ENCODE results near the gene BPIFB3. TPM values are rescaled to one million over a fixed set of nuclear protein-coding genes. Genes with fewer than 3 reads are reported as not detected.

BPIFB3 gene
- total RNA-seq, 1 experiment from 2014 or later, result not detected

- no peak for DNase-seq
- intact Hi-C loops (cut with micrococcal nuclease; ENCODE audit: unreplicated experiment), result no loop called here
- no TSS peak for BruUV-seq (replicated peaks)
- no peak overlapping the region for H3K4me3 ChIP-seq (ENCODE audit: low read depth, low read length)
- H3K4me3 Mint-ChIP-seq (ENCODE audit: unreplicated experiment), result no peak overlapping the region
- H3K4me1 ChIP-seq, result no peaks in the 10 kb centered on the region
- H3K36me3 Mint-ChIP-seq (ENCODE audit: insufficient read depth, unreplicated experiment), result no peaks in the 10 kb centered on the region
- H3K4me1 Mint-ChIP-seq (ENCODE audit: low read depth, unreplicated experiment), result no peaks in the 10 kb centered on the region
- TF ChIP-seq CTCF (IDR thresholded peaks at IDR 0.05; ENCODE audit: insufficient read depth in 1 of 2, low read depth in 1 of 2, low read length in 1 of 2, severe bottlenecking in 1 of 2, unreplicated experiment in 1 of 2), result no peak
- no peaks in the 10 kb centered on the region for H3K9me3 Mint-ChIP-seq (ENCODE audit: unreplicated experiment)
- CTCF ChIA-PET, result no interaction called here
- POLR2A ChIA-PET, result no interaction called here
- no peaks in the 10 kb centered on the region for H3K36me3 ChIP-seq (ENCODE audit: control insufficient read depth, insufficient read depth, low read length)
- H3K27me3 ChIP-seq (replicated peaks; ENCODE audit: control insufficient read depth, insufficient read depth, low read length), result no peaks in the 10 kb centered on the region
- no peaks in the 10 kb centered on the region for H3K9me3 ChIP-seq
- H3K27ac Mint-ChIP-seq (ENCODE audit: unreplicated experiment), result no peak overlapping the region
- peaks cover 2% of the 10 kb centered on the region for H3K27me3 Mint-ChIP-seq (ENCODE audit: insufficient read depth, unreplicated experiment)
These were observed 28.9 kb upstream of the BPIFB3 start for GRCh38 chr20:33024609-33025317.

GRCh38 chr20:33025318-33025876 is 28.3 kb upstream of the BPIFB3 start:
- ChIA-PET POLR2A (no interaction called here), CTCF (no interaction called here)
- Histone ChIP-seq H3K9me3 (no peaks in the 10 kb centered on the region), H3K4me1 (no peaks in the 10 kb centered on the region), H3K27me3 (replicated peaks; ENCODE audit: control insufficient read depth, insufficient read depth, low read length) (no peaks in the 10 kb centered on the region), H3K36me3 (ENCODE audit: control insufficient read depth, insufficient read depth, low read length) (no peaks in the 10 kb centered on the region), H3K4me3 (ENCODE audit: low read depth, low read length) (no peak overlapping the region)
- no TSS peak for BruUV-seq (replicated peaks)
- no peaks in the 10 kb centered on the region for H3K27me3 Mint-ChIP-seq (ENCODE audit: insufficient read depth, unreplicated experiment)
- no peak overlapping the region for H3K27ac Mint-ChIP-seq (ENCODE audit: unreplicated experiment)
- intact Hi-C loops (cut with micrococcal nuclease; ENCODE audit: unreplicated experiment), result no loop called here
- H3K4me3 Mint-ChIP-seq (ENCODE audit: unreplicated experiment), result no peak overlapping the region
- no peaks in the 10 kb centered on the region for H3K9me3 Mint-ChIP-seq (ENCODE audit: unreplicated experiment)
- no peaks in the 10 kb centered on the region for H3K4me1 Mint-ChIP-seq (ENCODE audit: low read depth, unreplicated experiment)
- H3K36me3 Mint-ChIP-seq (ENCODE audit: insufficient read depth, unreplicated experiment), result no peaks in the 10 kb centered on the region
- no peak for TF ChIP-seq CTCF (IDR thresholded peaks at IDR 0.05; ENCODE audit: insufficient read depth in 1 of 2, low read depth in 1 of 2, low read length in 1 of 2, severe bottlenecking in 1 of 2, unreplicated experiment in 1 of 2)
- DNase-seq, result no peak

GRCh38 chr20:33026072-33026778 is 27.5 kb upstream of the BPIFB3 start:
- no peak for TF ChIP-seq CTCF (IDR thresholded peaks at IDR 0.05; ENCODE audit: insufficient read depth in 1 of 2, low read depth in 1 of 2, low read length in 1 of 2, severe bottlenecking in 1 of 2, unreplicated experiment in 1 of 2)
- no peaks in the 10 kb centered on the region for H3K27me3 ChIP-seq (replicated peaks; ENCODE audit: control insufficient read depth, insufficient read depth, low read length)
- Mint-ChIP-seq H3K9me3 (ENCODE audit: unreplicated experiment) (no peaks in the 10 kb centered on the region), H3K4me1 (ENCODE audit: low read depth, unreplicated experiment) (no peaks in the 10 kb centered on the region), H3K27ac (ENCODE audit: unreplicated experiment) (no peak overlapping the region), H3K36me3 (ENCODE audit: insufficient read depth, unreplicated experiment) (no peaks in the 10 kb centered on the region), H3K4me3 (ENCODE audit: unreplicated experiment) (no peak overlapping the region), H3K27me3 (ENCODE audit: insufficient read depth, unreplicated experiment) (no peaks in the 10 kb centered on the region)
- intact Hi-C loops (cut with micrococcal nuclease; ENCODE audit: unreplicated experiment), result no loop called here
- BruUV-seq (replicated peaks), result no TSS peak
- no peaks in the 10 kb centered on the region for H3K4me1 ChIP-seq
- no peaks in the 10 kb centered on the region for H3K9me3 ChIP-seq
- no peak for DNase-seq
- H3K4me3 ChIP-seq (ENCODE audit: low read depth, low read length), result no peak overlapping the region
- H3K36me3 ChIP-seq (ENCODE audit: control insufficient read depth, insufficient read depth, low read length), result no peaks in the 10 kb centered on the region
- CTCF ChIA-PET, result no interaction called here
- POLR2A ChIA-PET, result no interaction called here

Measured in Caco-2 (cell line).